Parathyroid adenoma (tissue), 2 donors: ENCODE results near the gene IL12A.

Source experiments
- H2AFZ ChIP-seq: fragments of 300-600 bp; sonication (generic); one replicate; pipeline ENCODE4 v1.7.0; 2017; ENCODE audit warnings: antibody characterized with exemption, mild to moderate bottlenecking
- H3K27ac ChIP-seq: fragments of 300-600 bp; sonication (generic); one replicate; pipeline ENCODE4 v1.7.0; 2017
- H3K27me3 ChIP-seq: fragments of 300-600 bp; sonication (generic); one replicate; pipeline ENCODE4 v1.7.0; 2017; ENCODE audit warnings: low read length; ENCODE audit not compliant: control insufficient read depth, insufficient read depth
- H3K36me3 ChIP-seq: fragments of 300-600 bp; sonication (generic); one replicate; pipeline ENCODE4 v1.7.0; 2017; ENCODE audit warnings: low read length; ENCODE audit not compliant: control insufficient read depth, insufficient read depth
- H3K4me1 ChIP-seq: fragments of 300-600 bp; sonication (generic); one replicate; pipeline ENCODE4 v1.7.0; 2017; ENCODE audit warnings: control low read depth
- H3K4me2 ChIP-seq: fragments of 300-600 bp; sonication (generic); one replicate; pipeline ENCODE4 v1.7.0; 2017; ENCODE audit warnings: low read length
- H3K4me3 ChIP-seq: fragments of 300-600 bp; sonication (generic); one replicate; pipeline ENCODE4 v1.7.0; 2017; ENCODE audit warnings: low read depth, low read length
- H3K79me2 ChIP-seq: fragments of 300-600 bp; sonication (generic); one replicate; pipeline ENCODE4 v1.7.0; 2017; ENCODE audit warnings: control low read depth
- H3K9ac ChIP-seq: fragments of 300-600 bp; sonication (generic); one replicate; pipeline ENCODE4 v1.7.0; 2017; ENCODE audit warnings: mild to moderate bottlenecking
- H3K9me3 ChIP-seq: fragments of 300-600 bp; sonication (generic); one replicate; pipeline ENCODE4 v1.7.0; 2017; ENCODE audit warnings: low read length; ENCODE audit not compliant: control insufficient read depth
- TF ChIP-seq, protein P1 (sequence below): fragments of 300-600 bp; sonication (generic); IDR thresholded peaks from one replicate; pipeline ENCODE4 v1.7.0; 2017; ENCODE audit warnings: antibody characterized with exemption, mild to moderate bottlenecking
- donor health status: primary hyperparathyroidism.

Gene IL12A

DNA sequence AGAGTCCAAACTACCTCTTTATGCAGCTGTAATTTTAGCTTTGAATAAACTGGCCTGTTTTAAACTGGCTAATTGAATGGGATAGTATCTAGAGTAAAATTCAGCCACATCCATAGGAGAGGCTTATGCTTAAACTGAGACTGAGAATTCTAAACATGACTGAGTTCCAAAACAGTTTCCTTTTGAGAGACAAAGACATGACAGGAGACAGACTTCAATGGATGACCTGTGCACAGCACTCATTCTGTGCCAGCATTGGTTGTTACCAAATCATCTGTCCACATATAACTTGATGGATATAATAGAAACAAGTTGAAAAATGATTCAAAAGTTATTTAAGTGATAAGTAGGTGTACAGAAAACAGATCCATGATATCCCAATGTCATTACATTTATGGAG, 20.9 kb downstream of the IL12A start:
- TF ChIP-seq, protein P1, sequence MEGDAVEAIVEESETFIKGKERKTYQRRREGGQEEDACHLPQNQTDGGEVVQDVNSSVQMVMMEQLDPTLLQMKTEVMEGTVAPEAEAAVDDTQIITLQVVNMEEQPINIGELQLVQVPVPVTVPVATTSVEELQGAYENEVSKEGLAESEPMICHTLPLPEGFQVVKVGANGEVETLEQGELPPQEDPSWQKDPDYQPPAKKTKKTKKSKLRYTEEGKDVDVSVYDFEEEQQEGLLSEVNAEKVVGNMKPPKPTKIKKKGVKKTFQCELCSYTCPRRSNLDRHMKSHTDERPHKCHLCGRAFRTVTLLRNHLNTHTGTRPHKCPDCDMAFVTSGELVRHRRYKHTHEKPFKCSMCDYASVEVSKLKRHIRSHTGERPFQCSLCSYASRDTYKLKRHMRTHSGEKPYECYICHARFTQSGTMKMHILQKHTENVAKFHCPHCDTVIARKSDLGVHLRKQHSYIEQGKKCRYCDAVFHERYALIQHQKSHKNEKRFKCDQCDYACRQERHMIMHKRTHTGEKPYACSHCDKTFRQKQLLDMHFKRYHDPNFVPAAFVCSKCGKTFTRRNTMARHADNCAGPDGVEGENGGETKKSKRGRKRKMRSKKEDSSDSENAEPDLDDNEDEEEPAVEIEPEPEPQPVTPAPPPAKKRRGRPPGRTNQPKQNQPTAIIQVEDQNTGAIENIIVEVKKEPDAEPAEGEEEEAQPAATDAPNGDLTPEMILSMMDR: no peak
- Histone ChIP-seq H3K36me3 (no peaks in the 10 kb centered on the region), H3K9me3 (no peaks in the 10 kb centered on the region), H3K9ac (no peak overlapping the region), H3K4me2 (no peak overlapping the region), H3K4me1 (no peaks in the 10 kb centered on the region), H3K4me3 (no peak overlapping the region), H3K27me3 (no peaks in the 10 kb centered on the region), H2AFZ (no peak overlapping the region), H3K79me2 (no peaks in the 10 kb centered on the region), H3K27ac (no peak overlapping the region)

DNA sequence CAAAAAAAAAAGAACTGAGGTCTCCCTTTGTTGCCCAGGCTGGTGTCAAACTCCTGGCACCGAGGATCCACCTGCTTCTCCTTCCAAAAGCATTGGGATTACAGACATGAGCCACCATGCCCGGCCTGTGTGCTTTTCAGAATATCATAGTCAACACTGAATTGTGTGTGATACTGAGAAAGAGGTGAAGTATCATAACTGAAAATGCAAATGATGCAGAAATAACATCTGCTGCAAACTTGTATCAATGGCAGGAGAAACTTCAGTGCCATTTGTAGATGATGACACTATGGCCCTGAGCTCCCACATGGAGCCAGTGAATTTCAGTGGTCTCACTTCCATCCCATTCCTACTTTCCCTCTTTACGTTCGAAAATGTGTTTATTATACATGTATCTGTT, 21.9 kb downstream of the IL12A start:
- H3K27ac ChIP-seq: no peak overlapping the region
- no peaks in the 10 kb centered on the region for H3K27me3 ChIP-seq
- no peaks in the 10 kb centered on the region for H3K36me3 ChIP-seq
- H3K9ac ChIP-seq: no peak overlapping the region
- H3K79me2 ChIP-seq: no peaks in the 10 kb centered on the region
- H3K9me3 ChIP-seq: no peaks in the 10 kb centered on the region
- no peak overlapping the region for H3K4me2 ChIP-seq
- no peak overlapping the region for H2AFZ ChIP-seq
- no peaks in the 10 kb centered on the region for H3K4me1 ChIP-seq
- H3K4me3 ChIP-seq: no peak overlapping the region
- TF ChIP-seq, protein P1: no peak

DNA sequence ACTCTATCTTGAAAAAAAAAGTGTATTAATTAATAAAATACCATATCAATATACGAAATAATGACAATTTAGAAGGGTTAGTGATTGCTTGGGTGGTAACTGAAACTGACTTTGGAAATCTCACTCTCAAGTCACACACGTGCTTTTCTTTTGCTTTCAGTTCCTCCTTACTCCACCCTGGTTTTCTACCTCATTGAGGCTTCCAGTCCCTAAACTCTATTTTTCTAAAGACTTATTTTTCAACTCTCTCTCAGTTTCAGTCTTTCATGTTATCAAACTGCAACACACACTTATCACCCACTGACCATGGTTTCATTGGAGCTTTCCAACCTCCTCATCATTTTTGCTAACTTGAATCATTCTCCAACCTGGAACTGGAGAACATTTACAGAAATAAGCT, 23.5 kb downstream of the IL12A start:
- no peaks in the 10 kb centered on the region for H3K4me1 ChIP-seq
- H3K4me3 ChIP-seq: no peak overlapping the region
- no peak overlapping the region for H3K27ac ChIP-seq
- H3K9me3 ChIP-seq: no peaks in the 10 kb centered on the region
- H3K27me3 ChIP-seq: no peaks in the 10 kb centered on the region
- no peaks in the 10 kb centered on the region for H3K36me3 ChIP-seq
- no peak overlapping the region for H3K4me2 ChIP-seq
- H3K9ac ChIP-seq: no peak overlapping the region
- TF ChIP-seq, protein P1: no peak
- H3K79me2 ChIP-seq: no peaks in the 10 kb centered on the region
- H2AFZ ChIP-seq: no peak overlapping the region

DNA sequence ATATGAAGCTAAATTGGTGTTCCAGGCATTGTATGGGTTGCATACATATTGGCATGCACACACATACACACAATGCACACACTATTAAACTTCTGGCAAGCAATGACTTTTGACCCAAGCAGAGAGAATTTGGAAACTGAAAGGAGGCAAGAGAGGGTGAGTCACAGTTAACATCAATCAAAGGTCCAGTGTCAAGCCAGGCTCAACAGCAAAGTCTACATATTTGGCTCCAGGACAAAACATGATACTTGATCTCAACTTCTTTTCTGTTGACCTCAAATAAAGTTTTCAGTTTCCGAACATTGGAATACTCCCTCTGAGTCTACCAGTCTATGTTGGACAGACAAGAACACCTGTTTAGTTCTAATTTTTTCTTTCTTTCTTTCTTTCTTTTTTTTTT, 28.3 kb downstream of the IL12A start:
- no peak overlapping the region for H3K9ac ChIP-seq
- no peak overlapping the region for H3K4me3 ChIP-seq
- no peaks in the 10 kb centered on the region for H3K36me3 ChIP-seq
- H3K9me3 ChIP-seq: no peaks in the 10 kb centered on the region
- no peak overlapping the region for H3K4me2 ChIP-seq
- no peak overlapping the region for H3K27ac ChIP-seq
- TF ChIP-seq, protein P1: no peak
- no peak overlapping the region for H2AFZ ChIP-seq
- no peaks in the 10 kb centered on the region for H3K79me2 ChIP-seq
- H3K27me3 ChIP-seq: no peaks in the 10 kb centered on the region
- peaks cover 9% of the 10 kb centered on the region for H3K4me1 ChIP-seq

DNA sequence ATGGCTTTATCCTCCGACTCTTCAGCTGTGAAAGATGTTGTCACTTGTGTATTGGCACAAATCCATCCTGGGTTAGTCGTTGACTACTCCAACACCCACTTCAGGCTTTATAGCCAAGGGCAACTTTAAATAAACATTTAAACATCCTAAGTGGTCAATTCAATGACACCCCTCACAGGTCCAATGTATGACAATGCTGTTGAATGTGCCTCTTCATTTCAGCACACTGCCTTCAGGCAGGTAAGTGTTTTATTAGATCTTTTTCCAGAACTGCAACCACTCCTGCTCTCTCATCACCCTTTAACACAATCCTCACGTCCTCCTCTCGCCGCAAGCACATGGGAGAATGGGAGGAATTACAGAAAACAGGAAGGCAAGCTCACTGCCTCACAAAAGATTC, 30.3 kb downstream of the IL12A start:
- H3K27ac ChIP-seq: no peak overlapping the region
- H3K36me3 ChIP-seq: no peaks in the 10 kb centered on the region
- peaks cover 9% of the 10 kb centered on the region for H3K4me1 ChIP-seq
- no peak overlapping the region for H3K4me3 ChIP-seq
- no peaks in the 10 kb centered on the region for H3K9me3 ChIP-seq
- TF ChIP-seq, protein P1: no peak
- peak overlapping the region; percentile 45 for H2AFZ ChIP-seq
- no peaks in the 10 kb centered on the region for H3K27me3 ChIP-seq
- H3K9ac ChIP-seq: no peak overlapping the region
- H3K79me2 ChIP-seq: no peaks in the 10 kb centered on the region
- H3K4me2 ChIP-seq: peak overlapping the region; percentile 28
